HG02678 (cell line): ENCODE results near the gene GPR65.

Experiments used
- ATAC-seq: cut with Tn5 transposase; IDR thresholded peaks from one replicate; pipeline ENCODE4 v1.9.1; 2021; ENCODE audit warnings: mild to moderate bottlenecking, moderate library complexity; ENCODE audit not compliant: unreplicated experiment

The GPR65 gene

GRCh38 chr14:88036422-88036821 lies 31.5 kb downstream of the GPR65 start:
- ATAC-seq: no peak

GRCh38 chr14:88037325-88037724 lies 32.4 kb downstream of the GPR65 start:
- no peak for ATAC-seq

GRCh38 chr14:88039197-88039596 lies 34.3 kb downstream of the GPR65 start:
- ATAC-seq: no peak

- no peak for ATAC-seq
Observed at GRCh38 chr14:88040146-88040545, 35.2 kb downstream of the GPR65 start.

GRCh38 chr14:88043529-88044443 lies 38.9 kb downstream of the GPR65 start:
- no peak for ATAC-seq

GRCh38 chr14:88044444-88044758 lies 39.5 kb downstream of the GPR65 start:
- peak; percentile 21 for ATAC-seq

GRCh38 chr14:88044776-88045446 lies 40.0 kb downstream of the GPR65 start:
- peak; percentile 85 for ATAC-seq

- ATAC-seq: no peak
Observed at GRCh38 chr14:88045705-88046104, 40.8 kb downstream of the GPR65 start.

GRCh38 chr14:88048351-88048750 lies 43.4 kb downstream of the GPR65 start:
- ATAC-seq: no peak

GRCh38 chr14:88049266-88049665 lies 44.3 kb downstream of the GPR65 start:
- ATAC-seq: no peak

- ATAC-seq: no peak
Observed at GRCh38 chr14:88049936-88050335, 45.0 kb downstream of the GPR65 start.

GRCh38 chr14:88060576-88060975 lies 55.6 kb downstream of the GPR65 start:
- ATAC-seq: no peak

- ATAC-seq: no peak
Observed at GRCh38 chr14:88063811-88064210, 58.9 kb downstream of the GPR65 start.
